NCI-H510A treated with DMSO at 0.1 percent for 48 hours (cell line): ENCODE measurements around the gene BPIFB4.
A peak's percentile ranks its signal among the peaks of the same experiment; 100 is the strongest.
"Not testable (repeated sequence)": the region's sequence is repeated elsewhere in the genome, so short reads cannot be mapped to it uniquely, and the experiment has no call there.

Experiments
- DNase-seq: peaks from one replicate; lab custom pipeline; 2025; lab: John Stamatoyannopoulos, UW

Gene BPIFB4

DNA sequence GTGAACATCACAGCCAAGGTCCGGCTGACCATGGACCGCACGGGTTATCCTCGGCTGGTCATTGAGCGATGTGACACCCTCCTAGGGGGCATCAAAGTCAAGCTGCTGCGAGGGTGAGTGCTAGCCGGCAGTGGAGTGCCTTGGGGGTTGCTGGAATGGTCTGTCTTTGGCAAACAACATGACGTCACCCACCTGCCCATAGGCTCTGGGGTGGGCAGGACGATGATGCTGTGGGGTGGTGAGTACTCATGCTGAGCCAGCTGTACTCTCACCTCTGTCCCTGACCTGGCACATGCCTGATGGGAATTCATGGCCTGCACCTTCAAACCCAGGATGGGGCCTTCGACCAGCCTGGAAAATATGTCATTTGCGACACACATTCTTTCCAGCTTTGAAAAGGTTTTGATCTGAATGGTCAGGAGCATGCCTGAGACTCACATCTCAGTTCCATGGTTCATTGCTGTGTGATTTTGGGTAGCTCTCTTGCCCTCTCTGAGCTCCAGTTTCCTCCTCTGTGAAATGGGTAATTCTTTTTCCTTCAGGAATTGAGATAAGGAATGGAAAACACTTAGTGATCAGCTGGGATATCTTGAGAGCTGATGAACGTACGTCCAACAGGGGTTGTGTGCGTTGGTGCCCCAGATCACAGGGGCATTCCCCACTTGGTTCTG, 6.7 kb downstream of the BPIFB4 start:
- no peak for DNase-seq

DNA sequence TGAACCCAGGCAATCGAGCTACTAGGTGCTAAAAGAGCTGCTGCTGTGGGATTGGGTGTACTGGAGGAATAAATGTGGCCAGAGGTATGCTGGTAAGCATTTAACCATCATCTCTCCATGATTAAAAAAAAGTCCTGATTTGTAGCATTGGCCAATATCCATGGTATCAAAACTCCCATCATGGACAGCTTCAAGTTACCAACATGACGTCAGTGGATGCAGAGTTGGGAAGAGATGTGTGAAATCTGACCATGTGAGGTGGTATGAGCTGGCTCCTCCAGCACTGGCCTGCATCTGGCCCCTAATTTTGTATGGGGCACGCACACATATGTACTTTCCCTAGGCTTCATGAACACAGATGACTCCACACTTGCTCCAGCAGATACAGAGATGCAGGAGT, 11.7 kb downstream of the BPIFB4 start:
- no peak for DNase-seq

DNA sequence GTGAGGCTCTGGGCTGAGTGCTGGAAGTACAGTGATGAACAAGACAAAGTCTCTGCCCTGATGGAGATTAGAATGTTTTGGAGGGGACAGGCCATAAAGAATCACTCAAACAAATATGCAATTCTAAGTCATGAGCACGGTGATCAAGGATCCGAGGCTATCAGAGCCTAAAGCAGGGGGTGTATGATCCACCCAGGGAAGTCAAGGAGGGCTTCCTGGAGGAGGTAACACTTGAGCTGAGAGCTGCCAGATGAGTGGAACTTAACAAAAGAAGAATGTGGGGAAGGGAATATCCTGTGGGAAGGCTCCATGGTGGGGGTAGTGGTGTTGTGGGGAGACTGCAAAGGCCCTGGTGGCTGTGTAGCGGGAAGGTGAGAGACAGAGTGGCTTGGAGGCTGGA, 12.2 kb downstream of the BPIFB4 start:
- no peak for DNase-seq

DNA sequence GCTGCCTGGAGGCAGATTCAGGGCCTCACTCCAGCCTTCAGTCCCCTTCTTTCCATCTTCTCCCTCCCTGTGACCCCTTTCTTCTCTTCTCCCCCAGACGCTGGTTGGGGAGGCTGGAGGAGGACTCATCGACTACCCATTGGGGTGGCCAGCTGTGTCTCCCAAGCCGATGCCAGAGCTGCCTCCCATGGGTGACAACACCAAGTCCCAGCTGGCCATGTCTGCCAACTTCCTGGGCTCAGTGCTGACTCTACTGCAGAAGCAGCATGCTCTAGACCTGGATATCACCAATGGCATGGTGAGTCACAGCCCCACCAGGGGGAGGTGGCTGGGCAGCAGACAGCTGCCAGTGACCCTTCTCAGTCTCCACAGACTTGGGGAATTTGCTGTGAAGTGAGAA, 12.9 kb downstream of the BPIFB4 start:
- no peak for DNase-seq

DNA sequence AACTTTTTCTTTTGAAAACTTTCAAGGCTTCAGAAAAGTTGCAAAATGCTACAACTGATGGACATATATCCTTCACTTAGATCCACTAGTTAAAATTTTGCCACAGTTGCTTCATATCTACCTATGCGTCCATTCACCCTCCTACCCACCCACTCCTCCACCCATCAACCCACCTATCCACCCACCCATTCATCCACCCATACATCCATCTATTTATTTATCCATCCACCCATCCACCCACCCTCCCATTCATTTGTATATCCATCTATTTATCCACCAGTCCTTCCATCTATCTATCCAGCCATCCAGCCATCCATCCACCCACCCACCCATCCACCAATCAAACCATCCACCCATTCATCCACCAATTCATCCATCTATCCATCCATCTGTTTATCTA, 13.6 kb downstream of the BPIFB4 start:
- DNase-seq: no peak

DNA sequence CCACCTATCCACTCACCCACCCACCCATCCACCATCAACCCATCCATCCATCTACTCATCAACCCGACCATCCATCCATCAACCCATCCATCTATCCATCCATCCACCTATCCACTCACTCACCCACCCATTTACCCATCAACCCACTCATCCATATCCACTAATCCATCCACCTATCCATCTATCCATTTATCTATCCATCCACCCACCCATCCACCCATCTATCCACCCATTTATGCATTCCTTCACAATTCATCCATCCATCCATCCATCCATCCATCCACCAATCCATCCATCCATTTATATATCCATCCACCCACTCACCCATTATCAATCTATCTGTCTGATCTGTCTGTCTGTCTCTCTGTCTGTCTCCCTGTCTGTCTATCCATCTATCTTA, 14.1 kb downstream of the BPIFB4 start:
- DNase-seq: no peak

DNA sequence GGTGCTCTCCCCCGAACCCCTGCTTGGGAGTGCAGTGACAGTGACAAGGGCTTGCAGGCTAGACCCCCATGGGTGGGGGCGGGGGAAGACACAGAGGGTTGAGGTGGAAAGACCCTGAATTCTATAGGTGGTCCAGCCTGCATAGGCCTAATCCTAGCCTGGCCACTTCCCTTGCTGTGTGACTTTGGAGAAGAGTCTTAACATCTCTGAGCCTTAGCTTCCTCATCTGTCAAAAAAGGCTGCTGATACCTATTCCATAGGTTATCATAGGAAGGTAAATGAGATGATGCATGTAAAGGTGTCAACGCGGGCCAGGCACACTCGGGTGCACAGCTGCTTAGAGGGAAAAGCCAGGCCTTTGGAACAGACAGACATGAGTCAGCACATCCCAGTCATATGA, 15.8 kb downstream of the BPIFB4 start:
- DNase-seq: no peak

DNA sequence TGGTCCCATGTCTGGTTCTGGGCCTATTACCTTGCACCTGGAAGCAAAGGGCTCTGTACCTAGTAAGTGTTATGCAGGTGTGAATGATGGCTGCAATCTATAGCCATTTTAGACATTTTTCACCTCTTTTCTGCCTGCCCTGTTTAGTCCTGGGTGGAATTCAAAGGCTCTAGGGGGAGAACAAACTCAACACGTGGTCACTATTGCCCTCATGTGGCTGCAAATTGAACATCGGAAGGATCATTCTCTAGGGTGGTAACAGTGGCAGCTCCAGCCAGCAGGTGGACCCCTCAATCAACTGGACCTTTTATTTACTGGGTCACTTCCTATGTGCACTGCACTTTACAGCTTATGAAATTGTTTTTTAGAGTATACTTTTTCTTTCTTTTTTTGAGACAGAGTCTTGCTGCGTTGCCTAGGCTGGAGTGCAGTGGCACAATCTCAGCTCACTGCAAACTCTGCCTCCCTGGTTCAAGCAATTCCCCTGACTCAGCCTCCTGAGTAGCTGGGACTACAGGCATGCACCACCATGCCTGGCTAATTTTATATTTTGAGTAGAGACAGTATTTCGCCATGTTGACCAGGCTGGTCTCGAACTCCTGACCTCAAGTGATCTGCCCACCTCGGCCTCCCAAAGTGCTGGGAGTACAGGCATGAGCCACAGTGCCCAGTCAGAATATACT, 16.6 kb downstream of the BPIFB4 start:
- DNase-seq: peak; percentile 86

DNA sequence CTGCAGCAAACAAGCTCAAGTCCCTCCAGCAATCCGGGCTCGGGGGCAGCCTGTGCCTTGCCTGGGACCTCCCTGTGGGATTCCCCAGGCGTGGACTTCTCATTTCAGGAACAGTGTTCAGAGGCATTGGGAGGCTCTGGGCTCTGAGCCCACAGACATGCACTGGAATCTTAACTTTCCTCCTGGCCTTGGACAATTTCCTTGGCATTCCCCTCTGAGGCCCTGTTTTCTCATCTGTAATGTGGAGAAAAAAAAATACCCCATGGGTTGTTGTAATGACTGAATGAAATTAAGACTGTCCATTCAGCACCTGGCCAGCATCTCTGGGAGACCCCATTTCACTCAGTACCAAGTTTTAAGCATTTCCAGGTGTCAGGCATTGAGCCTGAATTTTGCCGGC, 17.6 kb downstream of the BPIFB4 start:
- DNase-seq: no peak

DNA sequence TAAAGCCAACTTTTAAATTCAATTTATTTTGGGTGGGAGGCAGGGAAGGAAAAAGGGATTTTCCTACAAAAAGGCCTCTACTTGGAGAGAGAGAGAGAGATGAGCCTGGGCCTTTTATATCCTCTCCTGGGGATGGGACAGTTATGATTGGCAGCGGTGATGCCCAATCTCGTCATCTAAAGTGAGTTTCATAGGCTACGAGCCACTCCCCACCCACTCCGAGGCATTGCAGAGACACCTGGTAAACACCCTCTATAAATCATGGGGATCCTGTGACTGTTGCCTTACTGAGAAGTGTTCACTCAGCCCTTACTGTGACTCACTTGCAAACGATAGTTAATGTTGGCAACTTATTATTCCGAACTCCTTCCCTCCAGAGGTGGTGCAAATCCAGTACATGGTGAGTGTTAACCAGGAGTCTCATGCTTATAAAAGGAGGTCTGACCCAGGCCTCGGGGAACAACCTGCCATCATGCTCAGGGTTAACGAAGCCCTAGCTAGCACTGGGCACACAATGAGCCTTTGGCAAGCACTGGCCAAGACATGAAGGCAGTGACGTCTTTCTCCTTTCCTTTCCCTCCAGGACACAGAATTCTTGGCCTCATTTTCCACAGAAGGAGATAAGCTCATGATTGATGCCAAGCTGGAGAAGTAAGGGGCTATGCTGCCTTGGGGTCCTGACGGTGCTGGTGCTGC, 20.5 kb downstream of the BPIFB4 start:
- DNase-seq: no peak

DNA sequence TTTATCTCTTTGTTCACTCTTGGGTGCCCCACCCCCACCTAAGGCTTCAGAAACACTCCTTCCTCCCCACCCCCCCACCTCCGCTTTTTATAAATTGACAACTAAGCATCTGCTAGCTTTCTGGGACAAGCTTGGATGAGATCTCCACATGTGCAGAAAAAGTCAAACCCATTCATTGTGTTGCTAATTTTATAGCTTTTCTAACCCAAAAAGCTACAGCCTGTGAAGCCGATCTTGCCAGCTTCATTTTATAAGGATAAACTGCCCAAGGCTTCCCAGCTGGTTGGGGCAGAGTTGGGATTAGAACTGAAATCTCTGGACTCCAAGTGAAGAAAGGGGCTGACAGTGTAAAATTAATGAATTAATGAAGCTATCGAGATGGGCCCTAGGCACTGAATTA, 24.1 kb downstream of the BPIFB4 start:
- no peak for DNase-seq

DNA sequence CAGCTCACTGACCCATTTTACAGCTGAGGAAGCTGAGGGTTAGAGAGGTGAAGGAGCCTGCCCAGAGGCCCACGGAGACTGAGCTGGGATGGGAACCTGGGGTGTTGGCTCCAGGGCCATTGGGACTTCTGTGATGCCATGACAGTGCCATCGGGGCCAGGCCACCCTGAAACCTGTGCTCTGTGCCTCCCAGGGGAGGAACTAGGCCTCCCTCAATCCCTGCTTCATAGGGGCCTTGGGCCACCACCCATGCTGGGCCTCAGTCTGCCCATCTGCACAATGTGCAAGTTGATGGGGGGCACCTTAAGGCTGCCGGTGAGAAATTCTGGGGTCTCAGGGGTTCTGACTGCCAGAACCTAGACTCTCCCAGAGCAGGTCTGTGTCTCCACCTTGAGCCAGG, 24.9 kb downstream of the BPIFB4 start:
- DNase-seq: no peak

DNA sequence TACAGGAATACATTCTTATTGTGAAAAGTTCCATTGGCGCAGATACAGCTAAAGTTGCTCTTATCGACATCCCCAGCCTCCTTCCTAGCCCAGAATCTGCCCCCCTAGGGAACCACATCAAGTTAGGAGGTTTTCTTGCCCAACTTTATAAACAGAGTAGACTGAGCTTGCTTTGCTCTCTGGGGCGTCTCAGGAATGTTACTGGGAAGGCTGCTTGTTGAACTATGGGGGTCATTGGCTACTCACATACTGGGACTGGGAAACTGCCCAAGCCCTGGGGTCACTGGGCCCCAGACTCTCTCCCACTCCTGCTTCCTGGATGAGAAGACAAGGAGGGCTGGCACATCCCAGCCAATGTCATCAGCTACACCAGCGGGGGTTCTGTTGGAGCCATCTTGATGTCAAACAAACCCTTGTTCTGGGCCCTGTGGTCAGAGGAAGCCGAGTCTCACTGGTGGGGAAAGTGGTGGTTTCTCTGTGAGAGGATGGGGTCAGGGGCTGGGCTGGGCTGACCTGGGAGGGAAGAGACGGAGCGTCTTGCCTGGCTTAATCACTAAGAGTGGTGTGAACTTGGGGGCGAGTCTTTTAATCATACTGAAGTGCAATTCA, 26.0 kb downstream of the BPIFB4 start:
- DNase-seq: no peak

DNA sequence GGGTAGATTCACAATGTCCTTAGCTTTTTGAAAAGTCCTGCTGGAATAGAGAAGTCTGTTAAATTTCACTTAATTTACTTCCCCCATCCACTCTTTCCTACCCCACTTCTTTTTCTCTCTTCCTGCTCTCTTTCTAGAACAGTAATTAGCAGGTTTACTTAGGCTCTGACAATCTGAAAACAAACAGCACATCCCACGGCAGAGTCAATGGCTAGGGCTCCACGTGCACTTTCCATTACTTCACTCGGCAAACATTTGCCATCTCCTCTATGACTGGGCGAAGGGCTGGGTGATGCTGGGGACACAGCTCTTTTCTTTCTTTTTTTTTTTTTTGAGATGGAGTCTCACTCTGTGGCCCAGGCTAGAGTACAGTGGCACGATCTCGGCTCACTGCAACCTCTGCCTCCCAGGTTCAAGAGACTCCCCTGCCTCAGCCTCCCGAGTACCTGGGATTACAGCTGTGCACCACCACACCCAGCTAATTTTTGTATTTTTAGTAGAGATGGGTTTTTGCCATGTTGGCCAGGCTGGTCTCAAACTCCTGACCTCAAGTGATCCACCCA, 26.7 kb downstream of the BPIFB4 start:
- peak; percentile 58 for DNase-seq

DNA sequence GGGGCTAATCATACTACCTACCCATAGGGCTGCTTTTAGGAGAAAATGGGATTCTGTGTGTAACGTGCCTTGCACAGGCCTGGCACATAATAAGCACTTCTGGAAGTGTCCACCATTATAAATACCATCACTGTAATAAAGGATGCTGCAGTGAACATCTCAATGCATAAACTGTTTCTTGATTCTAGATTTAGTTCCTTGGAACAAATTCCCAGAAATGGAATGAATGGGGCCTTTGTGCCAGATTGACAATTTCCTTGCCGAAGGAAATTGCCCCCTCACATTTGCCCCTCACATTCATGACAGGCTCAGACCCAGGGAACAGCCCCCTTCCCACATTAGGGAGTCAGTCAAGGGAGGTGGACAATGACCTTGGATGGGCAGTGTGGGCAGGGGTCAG, 29.2 kb downstream of the BPIFB4 start:
- no peak for DNase-seq

DNA sequence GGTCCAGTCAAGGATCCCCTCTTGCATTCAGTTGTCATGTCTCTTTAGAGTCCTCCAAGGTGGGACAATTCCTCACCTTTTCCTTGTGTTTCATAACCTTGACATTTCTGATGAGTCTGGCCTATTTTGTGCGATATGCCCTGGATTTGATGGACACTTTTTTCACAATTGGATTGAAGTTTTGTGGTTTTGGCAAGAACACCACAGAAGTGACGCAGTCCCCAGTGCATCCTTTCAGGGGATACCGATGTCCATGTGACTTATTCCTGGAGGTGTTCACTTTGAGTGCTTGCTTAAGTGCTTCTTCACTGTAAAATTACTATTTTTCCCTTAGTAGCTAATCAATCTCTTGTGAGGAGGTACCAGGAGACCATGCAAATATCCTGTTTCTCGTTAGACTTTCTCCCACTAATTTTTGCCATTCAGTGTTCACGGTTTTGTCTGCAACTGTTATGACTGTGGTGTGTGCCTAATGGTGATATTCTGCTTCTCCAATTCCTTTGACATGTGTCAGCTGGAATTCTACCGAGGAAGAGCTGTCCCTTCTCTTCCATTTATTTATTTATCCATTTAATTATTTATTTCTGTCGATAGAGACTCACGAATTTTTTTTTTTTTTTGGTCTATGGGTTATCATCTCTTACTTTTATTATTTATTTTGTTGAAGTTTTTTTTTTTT, 30.8 kb downstream of the BPIFB4 start:
- no peak for DNase-seq

DNA sequence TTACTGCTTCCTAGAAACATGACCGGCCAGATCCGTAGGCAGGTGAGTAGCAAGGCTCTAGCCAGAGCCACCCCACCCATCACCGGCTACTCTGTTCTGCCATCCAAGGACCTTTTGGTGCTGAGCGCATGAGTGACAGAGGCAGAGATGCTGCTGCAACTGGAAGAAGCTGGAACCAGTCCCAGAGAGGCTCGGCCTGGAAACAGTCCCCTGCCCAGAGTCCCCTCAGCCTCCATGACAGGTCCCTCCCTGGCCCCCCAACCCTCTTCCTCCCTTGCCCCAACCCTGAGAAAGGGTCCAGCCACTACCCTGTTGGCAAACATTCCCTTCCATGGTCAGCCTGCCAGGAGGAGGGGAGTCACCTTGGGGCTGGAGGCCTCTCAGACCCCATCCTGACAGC, 31.9 kb downstream of the BPIFB4 start:
- DNase-seq: no peak

DNA sequence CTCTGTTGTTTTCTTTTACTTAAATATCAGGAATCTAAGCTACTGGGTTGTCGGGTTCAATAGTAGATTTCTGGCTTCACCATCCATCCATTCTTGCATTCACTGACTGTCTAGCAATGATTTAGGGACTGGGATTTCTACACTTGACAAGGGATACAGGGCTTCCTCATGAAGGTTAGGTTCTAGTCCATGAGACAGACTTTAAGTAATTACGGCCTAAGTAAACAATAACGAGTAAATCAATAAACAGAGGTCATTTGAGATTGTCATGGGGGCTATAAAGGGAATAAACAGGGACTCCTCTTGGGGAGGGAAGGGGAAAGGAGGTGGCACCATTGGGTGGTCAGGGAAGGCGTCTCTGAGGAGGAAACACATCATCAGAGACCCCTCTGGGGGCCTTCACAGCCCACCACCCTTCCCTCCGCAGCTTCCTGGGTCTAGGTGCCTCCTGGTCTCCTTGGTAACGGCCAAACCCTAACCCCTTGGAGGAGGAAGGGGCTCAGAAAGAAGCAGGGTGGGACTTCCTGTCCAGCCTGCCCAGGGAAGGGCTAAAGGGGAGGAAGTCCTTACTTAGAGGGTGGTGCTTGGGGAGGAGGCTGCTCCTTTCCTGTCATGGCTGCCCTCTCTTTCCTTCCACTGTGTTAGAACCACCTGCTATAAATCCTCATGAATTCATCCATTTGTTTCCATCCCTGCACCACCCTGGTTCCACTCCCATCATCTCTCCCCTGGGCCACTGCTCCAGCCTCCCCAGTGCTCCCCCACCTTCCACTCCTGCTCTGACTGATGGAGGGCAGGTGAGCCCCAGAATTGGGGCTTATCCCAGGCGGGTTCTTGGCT, 33.3 kb downstream of the BPIFB4 start:
- DNase-seq: no peak

DNA sequence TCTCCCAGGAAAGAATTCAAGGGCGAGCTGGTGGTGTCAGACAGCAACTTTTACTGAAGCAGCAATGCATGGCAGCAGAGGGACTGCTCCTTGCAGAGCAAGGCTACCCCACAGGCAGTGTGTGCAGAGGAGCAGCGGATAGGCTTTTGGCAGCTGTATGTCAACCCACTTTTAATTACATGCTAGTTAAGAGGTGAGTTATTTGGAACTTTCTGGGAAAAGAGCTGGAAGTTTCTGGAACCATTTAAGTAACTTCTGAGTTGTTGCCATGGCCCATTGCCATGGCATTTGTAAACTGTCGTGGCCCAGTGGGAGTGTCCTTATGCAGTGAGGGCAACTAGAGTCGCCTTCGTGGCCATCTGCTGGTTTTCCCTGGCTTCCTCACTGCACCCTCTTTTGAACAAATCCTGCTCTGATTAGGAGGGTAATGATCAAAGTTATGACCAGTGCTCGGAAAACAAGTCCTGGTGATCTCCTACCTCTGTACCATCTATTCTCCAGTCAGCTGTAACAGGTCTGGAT, 34.0 kb downstream of the BPIFB4 start:
- DNase-seq: no peak

DNA sequence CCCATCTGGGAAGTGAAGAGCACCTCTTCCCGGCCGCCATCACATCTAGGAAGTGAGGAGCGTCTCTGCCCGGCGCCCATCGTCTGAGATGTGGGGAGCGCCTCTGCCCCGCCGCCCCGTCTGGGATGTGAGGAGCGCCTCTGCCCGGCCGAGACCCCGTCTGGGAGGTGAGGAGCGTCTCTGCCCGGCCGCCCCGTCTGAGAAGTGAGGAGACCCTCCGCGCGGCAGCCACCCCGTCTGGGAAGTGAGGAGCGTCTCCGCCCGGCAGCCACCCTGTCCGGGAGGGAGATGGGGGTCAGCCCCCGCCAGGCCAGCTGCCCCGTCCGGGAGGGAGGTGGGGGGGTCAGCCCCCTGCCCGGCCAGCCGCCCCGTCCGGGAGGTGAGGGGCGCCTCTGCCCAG, 36.1 kb downstream of the BPIFB4 start:
- not testable (repeated sequence) for DNase-seq
